ENCODE results near the gene PRR23E. TPM values are rescaled to one million over a fixed set of nuclear protein-coding genes. Genes with fewer than 3 reads are reported as not detected.

PRR23E gene
- total and polyA plus RNA-seq, 7 donors = not detected

DNA sequence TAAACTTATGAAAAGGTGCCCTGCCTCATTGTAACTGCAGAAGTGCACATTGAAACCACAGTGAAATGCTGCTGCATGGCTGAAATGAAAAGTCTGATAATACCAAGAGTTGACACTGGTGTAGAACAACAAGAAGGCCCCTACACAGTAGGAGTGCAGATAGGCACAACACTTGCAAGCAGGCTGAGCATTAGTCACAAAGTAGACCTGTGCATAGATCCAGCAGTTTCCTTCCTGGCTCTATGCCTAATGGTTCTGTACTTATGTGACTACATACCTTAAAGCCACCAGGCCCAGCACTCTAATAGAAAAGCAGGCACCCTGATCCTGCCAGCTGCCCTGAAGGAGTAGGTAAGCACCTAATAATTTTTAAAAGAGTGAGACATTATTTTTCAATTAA is 41.8 kb downstream of the PRR23E start:
- no peak overlapping the region for H3K4me3 ChIP-seq
- no peaks in the 10 kb centered on the region for H3K4me1 ChIP-seq
- no peak for DNase-seq
- H3K9me3 ChIP-seq = no peaks in the 10 kb centered on the region
- no peaks in the 10 kb centered on the region for H3K27me3 ChIP-seq
- intact Hi-C loops (cut with DNase I) = no loop called here
- H3K27ac ChIP-seq = no peak overlapping the region
- TF ChIP-seq CTCF (IDR thresholded peaks at IDR 0.05) = no peak
- no peak for TF ChIP-seq POLR2AphosphoS5 (IDR thresholded peaks at IDR 0.05)
- no peak for TF ChIP-seq EP300 (IDR thresholded peaks at IDR 0.05)
- no peak for TF ChIP-seq POLR2A (IDR thresholded peaks at IDR 0.05)
- no peaks in the 10 kb centered on the region for H3K36me3 ChIP-seq

DNA sequence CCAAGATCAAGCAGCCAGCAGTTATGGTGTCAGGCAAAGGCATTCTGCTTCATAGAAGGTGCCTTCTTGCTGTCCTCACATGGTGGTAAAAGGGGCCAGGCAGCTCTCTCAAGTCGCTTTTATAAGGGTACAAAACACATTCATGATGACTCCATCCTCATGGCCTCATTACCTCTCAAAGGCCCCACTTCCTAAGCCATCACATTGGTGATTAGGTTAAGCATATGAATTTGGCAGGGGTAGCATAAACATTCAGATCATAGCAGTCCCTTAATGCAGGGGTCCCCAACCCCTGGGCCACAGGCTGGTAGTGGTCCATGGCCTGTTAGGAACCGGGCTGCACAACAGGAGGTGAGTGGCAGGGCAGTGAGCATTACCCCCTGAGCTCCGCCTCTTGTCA is 42.8 kb downstream of the PRR23E start:
- whole genome bisulfite sequencing, 2 donors = 60 to 75% methylated on average over 3 of the region's 3 CpGs
- Histone ChIP-seq H3K4me1 (no peaks in the 10 kb centered on the region), H3K4me3 (no peak overlapping the region), H3K36me3 (no peaks in the 10 kb centered on the region), H3K9me3 (no peaks in the 10 kb centered on the region), H3K27ac (no peak overlapping the region), H3K27me3 (peaks cover 0 to 7% (median 7%) of the 10 kb centered on the region in 3 donors)
- intact Hi-C loops (cut with DNase I) = no loop called here
- TF ChIP-seq POLR2A (IDR thresholded peaks at IDR 0.05) (no peak), POLR2AphosphoS5 (IDR thresholded peaks at IDR 0.05) (no peak), CTCF (IDR thresholded peaks at IDR 0.05) (no peak), EP300 (IDR thresholded peaks at IDR 0.05) (no peak)
- DNase-seq = no peak

DNA sequence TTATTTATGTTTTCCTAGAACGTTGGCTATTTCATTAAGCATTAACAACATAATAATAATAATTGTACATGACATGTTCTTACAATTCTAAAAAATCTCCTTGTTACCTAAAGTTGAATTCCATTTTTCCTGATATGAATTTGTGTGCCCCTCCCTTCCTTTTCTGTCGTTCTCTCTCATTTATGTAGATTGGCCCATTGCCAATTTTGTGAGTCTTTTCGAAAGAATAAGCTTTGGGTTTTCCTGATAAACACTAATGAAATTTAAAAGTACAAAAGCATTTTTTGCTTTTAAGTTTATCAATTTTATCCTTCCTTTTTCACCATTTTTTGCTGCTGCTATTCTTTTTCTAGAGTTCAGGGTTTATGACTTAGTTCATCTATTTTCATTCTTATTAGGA is 44.9 kb downstream of the PRR23E start:
- no peak for DNase-seq
- H3K9me3 ChIP-seq = peaks cover 0 to 7% (median 0%) of the 10 kb centered on the region in 4 donors
- 29 to 48% methylated on average over 3 of the region's 3 CpGs for WGBS, 2 donors
- no peak overlapping the region for H3K4me3 ChIP-seq
- peaks cover 0 to 7% (median 7%) of the 10 kb centered on the region in 3 donors for H3K27me3 ChIP-seq
- intact Hi-C loops (cut with DNase I) = no loop called here
- no peaks in the 10 kb centered on the region for H3K36me3 ChIP-seq
- no peaks in the 10 kb centered on the region for H3K4me1 ChIP-seq
- no peak overlapping the region for H3K27ac ChIP-seq
- TF ChIP-seq EP300 (IDR thresholded peaks at IDR 0.05) = no peak
- TF ChIP-seq POLR2AphosphoS5 (IDR thresholded peaks at IDR 0.05) = no peak
- no peak for TF ChIP-seq POLR2A (IDR thresholded peaks at IDR 0.05)
- TF ChIP-seq CTCF (IDR thresholded peaks at IDR 0.05) = no peak

DNA sequence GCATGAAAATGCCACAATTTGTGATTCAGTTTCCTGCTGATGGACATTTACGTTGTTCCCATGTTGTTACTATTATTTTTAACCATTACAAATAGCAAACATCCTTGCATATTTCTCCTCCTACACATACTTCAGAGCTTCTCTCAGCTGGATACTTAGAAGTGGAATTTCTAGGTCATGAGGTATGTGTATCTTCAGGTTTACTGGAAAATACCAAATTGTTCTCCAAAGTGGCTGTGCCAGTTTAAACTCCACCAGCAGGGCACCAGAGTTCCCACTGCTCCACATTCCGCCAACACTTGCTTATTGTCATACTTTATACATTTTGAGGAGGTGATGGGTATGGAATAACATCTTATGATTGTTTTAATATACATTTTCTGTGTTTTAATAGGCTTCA is 45.7 kb downstream of the PRR23E start:
- no peak overlapping the region for H3K4me3 ChIP-seq
- WGBS, 2 donors = 60 to 67% methylated on average over 2 of the region's 2 CpGs
- H3K36me3 ChIP-seq = no peaks in the 10 kb centered on the region
- H3K27me3 ChIP-seq = peaks cover 0 to 7% (median 7%) of the 10 kb centered on the region in 3 donors
- intact Hi-C loops (cut with DNase I) = no loop called here
- no peak for TF ChIP-seq CTCF (IDR thresholded peaks at IDR 0.05)
- no peak for TF ChIP-seq EP300 (IDR thresholded peaks at IDR 0.05)
- no peak overlapping the region for H3K27ac ChIP-seq
- no peaks in the 10 kb centered on the region for H3K4me1 ChIP-seq
- peaks cover 0 to 7% (median 0%) of the 10 kb centered on the region in 4 donors for H3K9me3 ChIP-seq
- no peak for DNase-seq

GRCh38 chr3:127247292-127247691 is 54.4 kb downstream of the PRR23E start:
- WGBS, 2 donors = 80 to 81% methylated on average over 1 of the region's 1 CpG
- DNase-seq = no peak
- peaks cover 0 to under 1% (median 0%) of the 10 kb centered on the region in 3 donors for H3K27me3 ChIP-seq
- peaks cover 0 to 10% (median 2%) of the 10 kb centered on the region in 4 donors for H3K9me3 ChIP-seq
- intact Hi-C loops (cut with DNase I) = no loop called here
- H3K27ac ChIP-seq = no peak overlapping the region
- H3K4me3 ChIP-seq = no peak overlapping the region
- H3K4me1 ChIP-seq = no peaks in the 10 kb centered on the region
- H3K36me3 ChIP-seq = no peaks in the 10 kb centered on the region
- TF ChIP-seq POLR2AphosphoS5 (IDR thresholded peaks at IDR 0.05) = no peak
- no peak for TF ChIP-seq POLR2A (IDR thresholded peaks at IDR 0.05)
- TF ChIP-seq EP300 (IDR thresholded peaks at IDR 0.05) = no peak

Small RNA genes lying within 50 kb of the gene (small RNA-seq; reads per million reads assigned to genes)
- gene RF00019 (0 reads per million in 3 donors), gene RNU6-1047P (0 reads per million in 3 donors)

Other genes starting within 250 kb of the PRR23E start
- 10 to 100 TPM in 2 of 4 donors, 1 to 10 TPM in 2; 7.5 to 29.6 (median 13.0) TPM for gene PLXNA1, start 210.0 kb upstream of the PRR23E start, total RNA-seq
- 10 to 100 TPM in 1 of 3 donors, 1 to 10 TPM in 1, under 1 TPM in 1; 0.60 to 15.3 (median 3.5) TPM for gene PLXNA1, start 210.0 kb upstream of the PRR23E start, polyA plus RNA-seq
- not detected for gene PRR20G, start 94.9 kb downstream of the PRR23E start, total RNA-seq
- not detected for gene PRR20G, start 94.9 kb downstream of the PRR23E start, polyA plus RNA-seq